Liver (tissue), 9 donors: Measurements from ENCODE around the gene R3HDML. TPM values are rescaled to one million over a fixed set of nuclear protein-coding genes. Genes with fewer than 3 reads are reported as not detected.
"Not testable (repeated sequence)": the region's sequence is repeated elsewhere in the genome, so short reads cannot be mapped to it uniquely, and the experiment has no call there.

Source experiments
- DNase-seq: peaks from one replicate; pipeline ENCODE4 v3.0.0-alpha.2; 2017; ENCODE audit warnings: low spot score
- H3K27ac ChIP-seq, 2 donors: one replicate each; pipeline ENCODE4 v1.7.0; 2013; ENCODE audit warnings: inconsistent platforms in 2 of 2, low read length in 2 of 2, control low read depth in 1 of 2, low read depth in 1 of 2, mild to moderate bottlenecking in 1 of 2
- H3K27me3 ChIP-seq, 4 donors: one replicate each; pipeline versions ENCODE4 v1.6.1 to v1.7.0; 2013; ENCODE audit warnings: low read length in 3 of 4, inconsistent platforms in 1 of 4, mild to moderate bottlenecking in 1 of 4, moderate library complexity in 1 of 4; ENCODE audit not compliant: control insufficient read depth in 4 of 4, insufficient read depth in 4 of 4
- H3K36me3 ChIP-seq, 4 donors: one replicate each; pipeline versions ENCODE4 v1.6.1 to v1.7.0; 2013; ENCODE audit warnings: low read length in 3 of 4, mild to moderate bottlenecking in 3 of 4, low read depth in 1 of 4, moderate library complexity in 1 of 4; ENCODE audit not compliant: control insufficient read depth in 4 of 4, insufficient read depth in 3 of 4
- H3K4me1 ChIP-seq, 4 donors: one replicate each; pipeline versions ENCODE4 v1.6.1 to v1.7.0; 2013; ENCODE audit warnings: low read length in 3 of 4, mild to moderate bottlenecking in 3 of 4, moderate library complexity in 1 of 4; ENCODE audit not compliant: control insufficient read depth in 4 of 4, insufficient read depth in 4 of 4
- H3K4me3 ChIP-seq, 3 donors: one replicate each; pipeline versions ENCODE4 v1.6.1 to v1.7.0; 2013; ENCODE audit warnings: low read length in 3 of 3, control low read depth in 1 of 3, low read depth in 1 of 3, mild to moderate bottlenecking in 1 of 3
- H3K9ac ChIP-seq, 2 donors: one replicate each; pipeline ENCODE4 v1.7.0; 2013; ENCODE audit warnings: low read length in 2 of 2, mild to moderate bottlenecking in 2 of 2, moderate library complexity in 2 of 2, control low read depth in 1 of 2, low read depth in 1 of 2
- H3K9me3 ChIP-seq, 4 donors: one replicate each; pipeline versions ENCODE4 v1.6.1 to v1.7.0; 2013; ENCODE audit warnings: low read length in 3 of 4; ENCODE audit not compliant: control insufficient read depth in 4 of 4
- EGR1 ChIP-seq, 2 donors: IDR thresholded peaks; 2 replicates each; pipeline ENCODE4 v1.6.1; 2016 to 2018; ENCODE audit warnings: antibody characterized with exemption in 2 of 2, low read depth in 2 of 2
- FOXA1 ChIP-seq: IDR thresholded peaks from 2 replicates; pipeline ENCODE4 v1.6.1; 2016; ENCODE audit warnings: antibody characterized with exemption
- FOXA2 ChIP-seq: IDR thresholded peaks from 2 replicates; pipeline ENCODE4 v1.6.1; 2016; ENCODE audit warnings: antibody characterized with exemption
- GABPA ChIP-seq, 2 donors: IDR thresholded peaks in 1 of 2; conservative IDR thresholded peaks in 1 of 2; 2 replicates each; pipeline ENCODE4 v1.6.1; 2016; ENCODE audit warnings: antibody characterized with exemption in 2 of 2, mild to moderate bottlenecking in 1 of 2, moderate library complexity in 1 of 2
- HNF4A ChIP-seq, 2 donors: conservative IDR thresholded peaks; 2 replicates each; pipeline ENCODE4 v1.6.1; 2016; ENCODE audit warnings: antibody characterized with exemption in 2 of 2, mild to moderate bottlenecking in 2 of 2
- HNF4G ChIP-seq: IDR thresholded peaks from 2 replicates; pipeline ENCODE4 v1.6.1; 2016; ENCODE audit warnings: antibody characterized with exemption
- JUND ChIP-seq, 2 donors: IDR thresholded peaks; 2 replicates each; pipeline ENCODE4 v1.6.1; 2016; ENCODE audit warnings: antibody characterized with exemption in 2 of 2
- MAX ChIP-seq: IDR thresholded peaks from 2 replicates; pipeline ENCODE4 v1.6.1; 2016; ENCODE audit warnings: antibody characterized with exemption
- NR2F2 ChIP-seq: IDR thresholded peaks from 2 replicates; pipeline ENCODE4 v1.6.1; 2016; ENCODE audit warnings: antibody characterized with exemption
- RAD21 ChIP-seq, 2 donors: IDR thresholded peaks; 2 replicates each; pipeline ENCODE4 v1.6.1; 2016; ENCODE audit warnings: antibody characterized with exemption in 2 of 2, mild to moderate bottlenecking in 2 of 2
- RXRA ChIP-seq, 2 donors: IDR thresholded peaks; 2 replicates each; pipeline ENCODE4 v1.6.1; 2017 to 2018; ENCODE audit warnings: antibody characterized with exemption in 2 of 2, mild to moderate bottlenecking in 1 of 2
- SP1 ChIP-seq: IDR thresholded peaks from 2 replicates; pipeline ENCODE4 v1.6.1; 2018; ENCODE audit warnings: antibody characterized with exemption, mild to moderate bottlenecking
- TAF1 ChIP-seq: conservative IDR thresholded peaks from 2 replicates; pipeline ENCODE4 v1.6.1; 2016; ENCODE audit warnings: antibody characterized with exemption, mild to moderate bottlenecking
- YY1 ChIP-seq: IDR thresholded peaks from 2 replicates; pipeline ENCODE4 v1.6.1; 2016; ENCODE audit warnings: antibody characterized with exemption, mild to moderate bottlenecking
- ZBTB33 ChIP-seq: IDR thresholded peaks from 2 replicates; pipeline ENCODE4 v1.6.1; 2016; ENCODE audit warnings: antibody characterized with exemption
- WGBS: extraction: QIAGEN DNeasy Blood & Tissue Kit; methylation state at CpG from one replicate; pipeline ENCODE4 v1.1.7; 2013; 5-methylcytosine and 5-hydroxymethylcytosine counted together
- polyA plus RNA-seq, 2 donors: library from polyadenylated mRNA; stranded (reverse) in 1 of 2; unstranded in 1 of 2; fragments of 200-250 nt in 1 of 2; fragments of >200 nt in 1 of 2; fragmentation: Nextera tagmentation in 1 of 2; extraction: Ambion mirVana in 1 of 2; gene quantifications; one replicate each; pipeline versions ENCODE4 v1.2.1 to v1.2.3, GENCODE V29; 2013 to 2015
- total RNA-seq, 2 donors: library from RNA; depleted of rRNA; stranded (reverse); fragments of >200 nt; gene quantifications; one replicate each; pipeline ENCODE4 v1.2.3, GENCODE V29; 2014
- TF ChIP-seq, protein P1 (sequence below): IDR thresholded peaks from 2 replicates; pipeline ENCODE4 v1.6.1; 2016; ENCODE audit warnings: antibody characterized with exemption
- TF ChIP-seq, protein P2 (sequence below): fragments of 150-350 bp; IDR thresholded peaks from 2 replicates; pipeline ENCODE4 v1.5.1; 2017; ENCODE audit warnings: improper control_type of control experiment, low read depth, low read length; ENCODE audit not compliant: missing input control
- donor health status: healthy.
- donor health status: healthy.
- donor health status: healthy.
- donor health status: healthy.
- donor health status: healthy.

R3HDML gene
- total and polyA plus RNA-seq, 4 donors, result not detected

DNA sequence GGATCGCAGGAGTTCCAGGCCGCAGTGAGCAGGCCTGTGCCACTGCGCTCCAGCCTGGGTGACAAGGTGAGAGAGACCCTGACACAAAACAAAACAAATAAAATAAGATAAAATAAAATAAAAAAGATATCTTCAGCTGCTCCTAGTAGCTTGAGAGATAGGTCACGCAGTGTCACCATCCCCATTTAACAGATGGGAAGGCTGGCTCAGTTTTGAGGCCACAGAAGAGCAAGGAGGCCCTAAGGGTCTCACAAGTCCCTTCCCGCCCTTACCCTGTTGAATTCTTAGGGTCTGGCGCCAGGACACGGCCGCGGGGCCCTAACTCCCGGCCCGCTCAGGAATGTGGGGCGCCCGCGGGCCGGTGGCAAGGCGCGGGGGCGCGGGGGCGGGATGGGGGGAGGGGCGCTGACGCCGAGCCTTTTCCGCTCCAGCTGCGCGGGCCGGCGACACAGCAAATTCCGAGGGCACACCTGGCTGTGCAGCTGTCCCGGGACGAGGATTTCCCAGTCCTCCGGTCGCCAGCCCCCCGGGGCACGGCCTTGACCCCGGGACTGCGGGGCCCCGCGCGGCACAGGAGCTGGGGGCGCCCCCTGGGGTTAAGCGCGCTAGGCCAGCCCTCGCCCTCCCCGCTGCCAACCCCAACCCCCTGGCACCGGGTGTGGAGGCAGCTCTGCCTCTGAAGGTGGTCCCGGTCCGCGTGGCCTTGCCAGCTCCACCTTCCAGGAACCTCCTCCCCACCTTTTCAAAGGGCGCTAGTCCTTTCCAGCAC, 10.3 kb upstream of the R3HDML start:
- peak overlapping the region in 1 of 3 donors; percentile 42 for H3K4me3 ChIP-seq
- no peaks in the 10 kb centered on the region for H3K27me3 ChIP-seq
- DNase-seq, result no peak
- H3K36me3 ChIP-seq, result no peaks in the 10 kb centered on the region
- TF ChIP-seq RXRA (IDR thresholded peaks at IDR 0.05), result no peak
- peaks cover 0 to 4% (median 3%) of the 10 kb centered on the region in 4 donors for H3K4me1 ChIP-seq
- no peak overlapping the region for H3K9ac ChIP-seq
- WGBS, result 16% methylated on average over 50 of the region's 50 CpGs
- no peaks in the 10 kb centered on the region for H3K9me3 ChIP-seq
- no peak overlapping the region for H3K27ac ChIP-seq

GRCh38 chr20:44327748-44328147, 9.1 kb upstream of the R3HDML start:
- not testable (repeated sequence) for H3K9ac ChIP-seq, H3K4me3 ChIP-seq, H3K27ac ChIP-seq, H3K9me3 ChIP-seq, H3K27me3 ChIP-seq, DNase-seq, H3K36me3 ChIP-seq, H3K4me1 ChIP-seq
- 93% methylated on average over 7 of the region's 7 CpGs for WGBS

GRCh38 chr20:44328428-44328827, 8.4 kb upstream of the R3HDML start:
- no peak overlapping the region for H3K9ac ChIP-seq
- H3K27me3 ChIP-seq, result peaks cover 0 to 2% (median 0%) of the 10 kb centered on the region in 4 donors
- WGBS, result 79% methylated on average over 4 of the region's 4 CpGs
- DNase-seq, result no peak
- no peaks in the 10 kb centered on the region for H3K36me3 ChIP-seq
- no peaks in the 10 kb centered on the region for H3K9me3 ChIP-seq
- no peak overlapping the region for H3K27ac ChIP-seq
- TF ChIP-seq YY1 (no peak), RAD21 (IDR thresholded peaks at IDR 0.05) (no peak), JUND (IDR thresholded peaks at IDR 0.05) (no peak), RXRA (IDR thresholded peaks at IDR 0.05) (no peak), HNF4G (no peak), MAX (no peak), FOXA1 (no peak), GABPA (IDR thresholded peaks at IDR 0.05 in 1 of 2, conservative IDR thresholded peaks at IDR 0.05 in 1 of 2) (no peak), SP1 (no peak), NR2F2 (no peak), EGR1 (IDR thresholded peaks at IDR 0.05; ENCODE audit: low read depth in 2 of 2) (no peak), HNF4A (conservative IDR thresholded peaks at IDR 0.05) (no peak), FOXA2 (no peak), ZBTB33 (no peak), TAF1 (no peak)
- TF ChIP-seq, protein P1, sequence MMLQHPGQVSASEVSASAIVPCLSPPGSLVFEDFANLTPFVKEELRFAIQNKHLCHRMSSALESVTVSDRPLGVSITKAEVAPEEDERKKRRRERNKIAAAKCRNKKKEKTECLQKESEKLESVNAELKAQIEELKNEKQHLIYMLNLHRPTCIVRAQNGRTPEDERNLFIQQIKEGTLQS, result no peak
- TF ChIP-seq, protein P2, sequence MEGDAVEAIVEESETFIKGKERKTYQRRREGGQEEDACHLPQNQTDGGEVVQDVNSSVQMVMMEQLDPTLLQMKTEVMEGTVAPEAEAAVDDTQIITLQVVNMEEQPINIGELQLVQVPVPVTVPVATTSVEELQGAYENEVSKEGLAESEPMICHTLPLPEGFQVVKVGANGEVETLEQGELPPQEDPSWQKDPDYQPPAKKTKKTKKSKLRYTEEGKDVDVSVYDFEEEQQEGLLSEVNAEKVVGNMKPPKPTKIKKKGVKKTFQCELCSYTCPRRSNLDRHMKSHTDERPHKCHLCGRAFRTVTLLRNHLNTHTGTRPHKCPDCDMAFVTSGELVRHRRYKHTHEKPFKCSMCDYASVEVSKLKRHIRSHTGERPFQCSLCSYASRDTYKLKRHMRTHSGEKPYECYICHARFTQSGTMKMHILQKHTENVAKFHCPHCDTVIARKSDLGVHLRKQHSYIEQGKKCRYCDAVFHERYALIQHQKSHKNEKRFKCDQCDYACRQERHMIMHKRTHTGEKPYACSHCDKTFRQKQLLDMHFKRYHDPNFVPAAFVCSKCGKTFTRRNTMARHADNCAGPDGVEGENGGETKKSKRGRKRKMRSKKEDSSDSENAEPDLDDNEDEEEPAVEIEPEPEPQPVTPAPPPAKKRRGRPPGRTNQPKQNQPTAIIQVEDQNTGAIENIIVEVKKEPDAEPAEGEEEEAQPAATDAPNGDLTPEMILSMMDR, result no peak
- H3K4me1 ChIP-seq, result peaks cover 0 to 4% (median 3%) of the 10 kb centered on the region in 4 donors
- no peak overlapping the region for H3K4me3 ChIP-seq
